ENCODE measurements around the gene CIAO3. TPM values are rescaled to one million over a fixed set of nuclear protein-coding genes. Genes with fewer than 3 reads are reported as not detected.

The CIAO3 gene
- total RNA-seq, 1 donor from 2014 or later = 24.2 TPM

- H3K36me3 ChIP-seq = no peaks in the 10 kb centered on the region
- peaks cover 12% of the 10 kb centered on the region for H3K27me3 ChIP-seq
- intact Hi-C loops (cut with DNase I) = loop anchor here (10.0 kb wide), 1 partner anchor 73 kb away; the partner anchor contains the start of gene METRN
- peak overlapping the region; percentile 77 for H3K27ac ChIP-seq
- peaks cover 10% of the 10 kb centered on the region for H3K4me1 ChIP-seq
- peak overlapping the region; percentile 72 for H3K4me3 ChIP-seq
- no peak for TF ChIP-seq CTCF (IDR thresholded peaks at IDR 0.05)
- no peaks in the 10 kb centered on the region for H3K9me3 ChIP-seq
- no peak for DNase-seq
- ATAC-seq = no peak
These were observed 46.6 kb upstream of the CIAO3 start for GRCh38 chr16:787321-787966.

- no peak overlapping the region for H3K4me3 ChIP-seq
- TF ChIP-seq CTCF (IDR thresholded peaks at IDR 0.05) = peak; percentile 74
- peaks cover 10% of the 10 kb centered on the region for H3K4me1 ChIP-seq
- DNase-seq (peak; percentile 89), ATAC-seq (peak; percentile 54)
- H3K27ac ChIP-seq = no peak overlapping the region
- H3K9me3 ChIP-seq = no peaks in the 10 kb centered on the region
- intact Hi-C loops (cut with DNase I) = loop anchor here (10.0 kb wide), 1 partner anchor 71 kb away; the partner anchor contains the start of gene METRN
- H3K36me3 ChIP-seq = no peaks in the 10 kb centered on the region
- H3K27me3 ChIP-seq = peaks cover 18% of the 10 kb centered on the region
These were observed 45.1 kb upstream of the CIAO3 start for GRCh38 chr16:785563-786535.

- TF ChIP-seq CTCF (IDR thresholded peaks at IDR 0.05) = no peak
- DNase-seq = no peak
- peaks cover 21% of the 10 kb centered on the region for H3K27me3 ChIP-seq
- peaks cover 10% of the 10 kb centered on the region for H3K4me1 ChIP-seq
- no peak overlapping the region for H3K27ac ChIP-seq
- ATAC-seq = no peak
- intact Hi-C loops (cut with DNase I) = loop anchor here (10.0 kb wide), 1 partner anchor 70 kb away; the partner anchor contains the start of gene METRN
- H3K4me3 ChIP-seq = no peak overlapping the region
- H3K36me3 ChIP-seq = no peaks in the 10 kb centered on the region
- H3K9me3 ChIP-seq = no peaks in the 10 kb centered on the region
These were observed 43.6 kb upstream of the CIAO3 start for GRCh38 chr16:784431-784830.

- Histone ChIP-seq H3K4me3 (no peak overlapping the region), H3K4me1 (peaks cover 10% of the 10 kb centered on the region), H3K9me3 (no peaks in the 10 kb centered on the region), H3K36me3 (no peaks in the 10 kb centered on the region), H3K27me3 (peaks cover 26% of the 10 kb centered on the region), H3K27ac (no peak overlapping the region)
- intact Hi-C loops (cut with DNase I) = loop anchor here (10.0 kb wide), 1 partner anchor 69 kb away; the partner anchor contains the start of gene METRN
- ATAC-seq (no peak), DNase-seq (no peak)
- TF ChIP-seq CTCF (IDR thresholded peaks at IDR 0.05) = no peak
These were observed 42.8 kb upstream of the CIAO3 start for GRCh38 chr16:783404-784161.

GRCh38 chr16:782766-783403 lies 42.1 kb upstream of the CIAO3 start:
- DNase-seq = no peak
- ATAC-seq = no peak
- peaks cover 10% of the 10 kb centered on the region for H3K4me1 ChIP-seq
- H3K27ac ChIP-seq = no peak overlapping the region
- no peaks in the 10 kb centered on the region for H3K36me3 ChIP-seq
- peaks cover 26% of the 10 kb centered on the region for H3K27me3 ChIP-seq
- H3K4me3 ChIP-seq = no peak overlapping the region
- intact Hi-C loops (cut with DNase I) = loop anchor here (10.0 kb wide), 1 partner anchor 68 kb away; the partner anchor contains the start of gene METRN
- no peak for TF ChIP-seq CTCF (IDR thresholded peaks at IDR 0.05)
- no peaks in the 10 kb centered on the region for H3K9me3 ChIP-seq
